HepG2 (cell line): ENCODE measurements around the gene NRAP. TPM values are rescaled to one million over a fixed set of nuclear protein-coding genes. Genes with fewer than 3 reads are reported as not detected.

ENCODE experiments used
- ATAC-seq: fragments of 200-7000 bp; cut with Tn5 transposase; 3 replicates; pipeline ENCODE4 v1.9.1; 2020; ENCODE audit warnings: mild to moderate bottlenecking, moderate library complexity
- BruUV-seq: library from RNA; stranded (reverse); fragments of 400-500 nt; replicated peaks from 2 replicates; lab custom pipeline; 2021; lab: Mats Ljungman, UMichigan
- CTCF ChIA-PET: fragments of 300-600 bp; formaldehyde crosslinking; extraction: SDS; loops from one replicate; lab custom pipeline; 2021; ENCODE audit warnings: low total read pairs, inconsistent platforms, low intra/inter-chr PET ratio; lab: Yijun Ruan, JAX
- POLR2A ChIA-PET: fragments of 350-600 bp; sonication (Branson Sonifier 250); formaldehyde crosslinking; loops from one replicate; lab custom pipeline; 2020; ENCODE audit warnings: antibody characterized with exemption, inconsistent platforms; lab: Yijun Ruan, JAX
- DNase-seq: peaks from one replicate; pipeline ENCODE4 v3.0.0-alpha.2; 2015; ENCODE audit warnings: low spot score
- FAIRE-seq: peaks from 3 replicates; lab custom pipeline; 2011; peaks lifted over from hg19 to GRCh38; lab: Jason Lieb, UNC
- H2AFZ ChIP-seq: one replicate; pipeline ENCODE4 v1.6.1; 2011; ENCODE audit warnings: low read length, inconsistent platforms
- H3K27ac ChIP-seq: fragments of 300-600 bp; 3 replicates; pipeline ENCODE4 v1.8.0; 2011; ENCODE audit warnings: mixed run types, mild to moderate bottlenecking, mixed read lengths, low read length, inconsistent platforms; ENCODE audit not compliant: insufficient read depth; ENCODE audit errors: extremely low read length
- H3K27me3 ChIP-seq, 2 experiments: fragments of 200-600 bp in 1 of 2; 2 replicates in 1 of 2; 3 replicates in 1 of 2; pipeline versions ENCODE4 v1.6.0 to v1.8.0; 2011; ENCODE audit warnings: low read length in 2 of 2, mild to moderate bottlenecking in 2 of 2, moderate library complexity in 2 of 2, inconsistent platforms in 1 of 2; ENCODE audit not compliant: insufficient read depth in 2 of 2, control insufficient read depth in 1 of 2
- H3K36me3 ChIP-seq, 2 experiments: fragments of 200-600 bp in 1 of 2; replicated peaks in 1 of 2; 2 replicates in 1 of 2; 3 replicates in 1 of 2; pipeline versions ENCODE4 v1.5.1 to v1.8.0; 2011; ENCODE audit warnings: low read length in 2 of 2, inconsistent platforms in 1 of 2; ENCODE audit not compliant: insufficient read depth in 2 of 2, control insufficient read depth in 1 of 2
- H3K4me1 ChIP-seq: 2 replicates; pipeline ENCODE4 v1.5.1; 2012; ENCODE audit warnings: low read length, inconsistent platforms; ENCODE audit not compliant: insufficient read depth
- H3K4me2 ChIP-seq: 2 replicates; pipeline ENCODE4 v1.6.0; 2011; ENCODE audit warnings: low read depth, low read length, inconsistent platforms
- H3K4me3 ChIP-seq, 3 experiments: fragments of 200-600 bp in 1 of 3; sonication (generic), shearing (Covaris generic) in 1 of 3; replicated peaks in 1 of 3; 2 replicates each; pipeline ENCODE4 v1.5.1; 2011 to 2016; ENCODE audit warnings: low read length in 3 of 3, inconsistent platforms in 2 of 3, low read depth in 2 of 3, mild to moderate bottlenecking in 2 of 3, control low read depth in 1 of 3, mixed read lengths in 1 of 3; ENCODE audit not compliant: insufficient read depth in 1 of 3
- H3K79me2 ChIP-seq: one replicate; pipeline ENCODE4 v1.6.1; 2011; ENCODE audit warnings: low read length, inconsistent platforms; ENCODE audit not compliant: insufficient read depth
- H3K9ac ChIP-seq: 2 replicates; pipeline ENCODE4 v1.6.0; 2011; ENCODE audit warnings: mild to moderate bottlenecking, low read depth, low read length, inconsistent platforms; ENCODE audit not compliant: insufficient read depth
- H3K9me3 ChIP-seq: 2 replicates; pipeline ENCODE4 v1.5.1; 2012; ENCODE audit warnings: mild to moderate bottlenecking, low read length
- H4K20me1 ChIP-seq: 2 replicates; pipeline ENCODE4 v1.6.0; 2011; ENCODE audit warnings: inconsistent platforms, mild to moderate bottlenecking, low read length, moderate library complexity; ENCODE audit not compliant: insufficient read depth
- ELF1 ChIP-seq: sonication (generic); formaldehyde crosslinking; IDR thresholded peaks from 2 replicates; pipeline ENCODE4 v1.4.0; 2020; ENCODE audit warnings: missing genetic modification reagents
- FOXO1 ChIP-seq: sonication (generic); formaldehyde crosslinking; IDR thresholded peaks from 2 replicates; pipeline ENCODE4 v1.4.0; 2020; ENCODE audit warnings: missing genetic modification reagents
- KAT8 ChIP-seq: IDR thresholded peaks from 2 replicates; pipeline ENCODE4 v1.6.1; 2016; ENCODE audit warnings: missing genetic modification reagents, missing compliant biosample characterization
- MAZ ChIP-seq, 2 experiments: sonication (generic) in 1 of 2; formaldehyde crosslinking in 1 of 2; IDR thresholded peaks; 2 replicates each; pipeline versions ENCODE4 v1.5.0 to v1.6.1; 2012 to 2020; ENCODE audit warnings: low read depth in 2 of 2, mild to moderate bottlenecking in 2 of 2, borderline replicate concordance in 1 of 2, improper control_type of control experiment in 1 of 2, low read length in 1 of 2, missing genetic modification reagents in 1 of 2, moderate library complexity in 1 of 2
- MED8 ChIP-seq: sonication (generic); formaldehyde crosslinking; IDR thresholded peaks from 2 replicates; pipeline ENCODE4 v1.8.1; 2023; ENCODE audit warnings: mild to moderate bottlenecking, missing genetic modification reagents; ENCODE audit not compliant: insufficient replicate concordance
- NR0B2 ChIP-seq: sonication (generic); formaldehyde crosslinking; IDR thresholded peaks from 2 replicates; pipeline ENCODE4 v1.4.0; 2020; ENCODE audit warnings: mild to moderate bottlenecking, missing genetic modification reagents
- NR2F2 ChIP-seq: IDR thresholded peaks from 2 replicates; pipeline ENCODE4 v1.6.1; 2012; ENCODE audit warnings: low read depth, inconsistent platforms, borderline replicate concordance
- RFX5 ChIP-seq: IDR thresholded peaks from 2 replicates; pipeline ENCODE4 v1.6.1; 2011; ENCODE audit warnings: low read depth, low read length, improper control_type of control experiment
- SALL2 ChIP-seq: sonication (generic); formaldehyde crosslinking; IDR thresholded peaks from 2 replicates; pipeline ENCODE4 v1.8.1; 2023; ENCODE audit warnings: mild to moderate bottlenecking, missing genetic modification reagents, inconsistent platforms
- TAF15 ChIP-seq: fragments of 200-400 bp; formaldehyde crosslinking; IDR thresholded peaks from one replicate; pipeline ENCODE4 v1.6.1; 2018; ENCODE audit warnings: mild to moderate bottlenecking, low read depth, low read length; ENCODE audit not compliant: poor library complexity, severe bottlenecking
- ZBTB26 ChIP-seq: IDR thresholded peaks from 2 replicates; pipeline ENCODE4 v1.6.1; 2016; ENCODE audit warnings: missing compliant biosample characterization, missing genetic modification reagents, borderline replicate concordance
- ZHX1 ChIP-seq: sonication (generic); formaldehyde crosslinking; IDR thresholded peaks from 2 replicates; pipeline ENCODE4 v1.8.1; 2022; ENCODE audit warnings: low read depth, mild to moderate bottlenecking, missing genetic modification reagents
- ZNF207 ChIP-seq: fragments of 450-650 bp; IDR thresholded peaks from 2 replicates; pipeline ENCODE4 v1.6.1; 2016; ENCODE audit warnings: antibody characterized with exemption, borderline replicate concordance
- WGBS: methylation state at CpG from one replicate; pipeline ENCODE4 v1.1.6; 2017; ENCODE audit warnings: low lambda C conversion rate; 5-methylcytosine and 5-hydroxymethylcytosine counted together
- in situ Hi-C: cut with HindIII; loops from 2 replicates; pipeline ENCODE4 v1.10.0; 2017; ENCODE audit warnings: low pct_unique_long_range_greater_than_20kb; ENCODE audit not compliant: extremely low pct_ligation_motif_present
- intact Hi-C: fragments of 100-400 bp; cut with micrococcal nuclease; formaldehyde crosslinking; loops from one replicate; pipeline ENCODE4 v1.10.0; 2022; ENCODE audit not compliant: unreplicated experiment
- polyA plus RNA-seq, 8 experiments: library from polyadenylated mRNA; depleted of rRNA in 3 of 8; stranded (reverse) in 7 of 8; unstranded in 1 of 8; fragments of >200 nt; fragmentation: Illumina TruSeq in 4 of 8; extraction: Trizol in 4 of 8; gene quantifications; 2 replicates each; pipeline versions ENCODE4 v1.2.1 to v1.2.3, GENCODE V29; 2011 to 2016; ENCODE audit warnings: low read depth in 4 of 8, missing spikeins in 1 of 8, mixed read lengths in 1 of 8; ENCODE audit not compliant: insufficient read depth in 1 of 8
- total RNA-seq, 5 experiments: library from RNA; depleted of rRNA; stranded (reverse); fragments of >200 nt; fragmentation: Illumina TruSeq; extraction: Trizol; gene quantifications; 2 replicates each; pipeline ENCODE4 v1.2.3, GENCODE V29; 2016; ENCODE audit warnings: low read depth in 1 of 5
- TF ChIP-seq, protein P1 (sequence below): sonication (generic); formaldehyde crosslinking; IDR thresholded peaks from 2 replicates; pipeline ENCODE4 v1.4.0; 2020; ENCODE audit warnings: missing genetic modification reagents

Gene NRAP
- total and polyA plus RNA-seq, 2 of the 13 experiments (the other 11 are each of a cell fraction or from before 2014, with no cell fraction given), result not detected

DNA sequence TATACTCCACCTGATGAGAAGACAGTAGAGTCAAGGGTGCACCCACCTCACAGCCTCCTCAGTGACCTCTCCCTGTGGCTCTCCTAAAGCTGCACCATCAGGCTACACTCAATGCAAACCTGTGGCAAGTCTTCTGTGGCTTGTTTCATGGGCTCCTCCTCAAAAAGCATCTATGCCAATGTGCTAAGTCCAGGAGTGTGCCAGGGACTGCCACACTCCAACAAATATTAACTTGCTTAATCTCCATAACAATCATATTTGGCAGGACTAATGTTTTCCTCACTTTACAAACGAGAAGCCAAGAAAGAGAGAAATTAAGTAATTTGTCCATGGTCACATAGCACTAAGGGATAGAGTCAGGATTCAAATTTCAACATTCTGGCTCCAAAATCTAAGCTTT lies 11.9 kb downstream of the NRAP start:
- ChIA-PET CTCF (no interaction called here), POLR2A (no interaction called here)
- no peak for DNase-seq
- FAIRE-seq, result no peak
- no peaks in the 10 kb centered on the region for H3K36me3 ChIP-seq
- H2AFZ ChIP-seq, result no peak overlapping the region
- no peaks in the 10 kb centered on the region for H4K20me1 ChIP-seq
- no peaks in the 10 kb centered on the region for H3K4me1 ChIP-seq
- TF ChIP-seq ZNF207 (no peak), MAZ (IDR thresholded peaks at IDR 0.05; ENCODE audit: borderline replicate concordance, low read depth, low read length) (no peak), MAZ (CRISPR knock-in tag; IDR thresholded peaks at IDR 0.05; ENCODE audit: low read depth) (no peak), MED8 (no peak), FOXO1 (no peak), ELF1 (CRISPR knock-in tag) (no peak), ZBTB26 (no peak)
- in situ Hi-C loops, result no loop called here
- H3K27ac ChIP-seq, result no peak overlapping the region
- no peak for ATAC-seq
- H3K9ac ChIP-seq, result no peak overlapping the region
- intact Hi-C loops, result no loop called here
- H3K79me2 ChIP-seq, result no peaks in the 10 kb centered on the region
- BruUV-seq, result no TSS peak
- no peaks in the 10 kb centered on the region; a peak in 1 of 5 replicates for H3K27me3 ChIP-seq
- H3K4me2 ChIP-seq, result no peak overlapping the region
- no peaks in the 10 kb centered on the region for H3K9me3 ChIP-seq
- no peak overlapping the region for H3K4me3 ChIP-seq
- WGBS, result 0% methylated on average over 1 of the region's 1 CpG

DNA sequence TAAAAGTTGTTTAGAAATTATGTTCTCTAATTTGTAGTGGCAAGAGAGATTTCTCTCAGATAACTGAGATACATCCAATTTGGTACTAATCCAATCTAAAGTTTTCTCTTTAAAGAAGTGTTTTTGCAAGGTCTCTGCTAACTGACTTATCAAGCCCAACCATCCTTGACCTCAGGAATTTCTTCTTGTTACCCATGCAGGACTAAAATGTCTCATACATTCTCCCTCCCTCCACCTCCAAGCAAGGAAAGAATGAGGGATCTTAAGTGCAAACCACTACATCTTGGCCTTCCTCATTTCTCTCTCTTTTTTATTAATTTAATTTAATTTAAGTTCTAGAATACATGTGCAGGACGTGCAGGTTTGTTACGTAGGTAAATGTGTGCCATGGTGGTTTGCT lies 12.8 kb downstream of the NRAP start:
- no TSS peak for BruUV-seq
- DNase-seq (no peak), ATAC-seq (no peak), FAIRE-seq (no peak)
- H3K9me3 ChIP-seq, result no peaks in the 10 kb centered on the region
- intact Hi-C loops, result no loop called here
- no peaks in the 10 kb centered on the region; a peak in 1 of 5 replicates for H3K27me3 ChIP-seq
- no peak overlapping the region for H3K27ac ChIP-seq
- H3K4me3 ChIP-seq, result no peak overlapping the region
- 29% methylated on average over 2 of the region's 2 CpGs for WGBS
- CTCF ChIA-PET, result no interaction called here
- POLR2A ChIA-PET, result no interaction called here
- no peaks in the 10 kb centered on the region for H4K20me1 ChIP-seq
- no peak overlapping the region for H3K9ac ChIP-seq
- in situ Hi-C loops, result no loop called here
- no peak overlapping the region for H2AFZ ChIP-seq
- H3K4me2 ChIP-seq, result no peak overlapping the region
- no peaks in the 10 kb centered on the region for H3K36me3 ChIP-seq
- no peaks in the 10 kb centered on the region for H3K4me1 ChIP-seq
- H3K79me2 ChIP-seq, result no peaks in the 10 kb centered on the region
- TF ChIP-seq SALL2 (CRISPR knock-in tag) (no peak), KAT8 (CRISPR knock-in tag) (no peak), ZHX1 (no peak), NR0B2 (no peak), RFX5 (no peak), NR2F2 (no peak), TAF15 (no peak)
- TF ChIP-seq, protein P1, sequence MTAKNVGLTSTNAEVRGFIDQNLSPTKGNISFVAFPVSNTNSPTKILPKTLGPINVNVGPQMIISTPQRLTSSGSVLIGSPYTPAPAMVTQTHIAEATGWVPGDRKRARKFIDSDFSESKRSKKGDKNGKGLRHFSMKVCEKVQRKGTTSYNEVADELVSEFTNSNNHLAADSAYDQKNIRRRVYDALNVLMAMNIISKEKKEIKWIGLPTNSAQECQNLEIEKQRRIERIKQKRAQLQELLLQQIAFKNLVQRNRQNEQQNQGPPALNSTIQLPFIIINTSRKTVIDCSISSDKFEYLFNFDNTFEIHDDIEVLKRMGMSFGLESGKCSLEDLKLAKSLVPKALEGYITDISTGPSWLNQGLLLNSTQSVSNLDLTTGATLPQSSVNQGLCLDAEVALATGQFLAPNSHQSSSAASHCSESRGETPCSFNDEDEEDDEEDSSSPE (CRISPR knock-in tag), result no peak
